LNCAP (cell line): ENCODE measurements around the gene BRME1.

Source experiments
- CTCF ChIP-seq: fragments of 450-650 bp; IDR thresholded peaks from 2 replicates; pipeline ENCODE4 v1.5.1; 2017; ENCODE audit warnings: mild to moderate bottlenecking

BRME1 gene

DNA sequence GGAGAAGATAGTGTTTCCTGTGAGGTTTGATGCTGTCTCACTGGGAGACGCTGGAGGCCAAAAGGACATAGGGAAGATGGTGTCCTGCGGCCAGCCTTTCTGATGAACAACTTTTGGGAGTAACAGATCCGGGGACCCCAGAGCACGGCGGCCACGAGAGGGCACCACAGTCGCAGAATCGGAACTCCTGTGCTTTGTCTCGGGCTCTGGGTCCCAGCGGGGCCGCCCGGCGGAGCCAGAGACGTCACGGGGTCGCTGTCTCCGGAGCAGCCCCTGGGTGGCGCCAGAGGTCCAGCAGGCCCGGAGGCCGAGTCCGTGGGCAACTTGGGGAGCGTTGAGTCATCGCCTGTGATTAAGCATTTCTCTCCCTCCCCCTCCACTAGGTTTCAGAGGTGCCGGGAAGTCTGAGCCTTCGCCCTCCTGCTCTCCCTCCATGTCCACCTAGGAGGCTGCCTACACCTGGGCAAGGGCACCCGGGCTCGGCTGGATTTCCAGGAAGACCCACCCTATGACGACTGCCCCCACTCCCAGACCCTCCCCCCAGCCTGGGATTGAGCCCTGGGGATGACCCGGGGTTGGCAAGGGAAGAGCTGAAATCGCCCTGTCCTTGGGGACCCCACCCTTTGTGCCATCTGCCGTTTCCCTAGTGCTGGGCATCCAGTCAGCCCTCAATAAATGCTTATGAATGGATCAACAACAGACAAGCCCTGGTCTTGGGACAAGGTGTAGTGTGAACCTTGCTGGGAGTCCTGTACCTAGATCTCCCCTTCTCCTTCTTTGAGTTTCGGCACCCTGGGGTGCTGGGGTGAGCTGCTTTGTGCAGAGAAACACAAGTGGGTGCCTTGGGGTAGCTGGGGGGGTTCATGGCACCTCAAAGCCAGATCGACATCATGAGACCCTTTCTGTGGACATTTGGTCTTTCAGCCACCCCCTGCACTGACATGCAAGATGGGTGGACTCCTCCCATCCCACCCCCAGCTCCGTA lies 25.6 kb downstream of the BRME1 start:
- TF ChIP-seq CTCF, result peak; percentile 99

GRCh38 chr19:13877303-13877702 lies 28.6 kb downstream of the BRME1 start:
- no peak for TF ChIP-seq CTCF

DNA sequence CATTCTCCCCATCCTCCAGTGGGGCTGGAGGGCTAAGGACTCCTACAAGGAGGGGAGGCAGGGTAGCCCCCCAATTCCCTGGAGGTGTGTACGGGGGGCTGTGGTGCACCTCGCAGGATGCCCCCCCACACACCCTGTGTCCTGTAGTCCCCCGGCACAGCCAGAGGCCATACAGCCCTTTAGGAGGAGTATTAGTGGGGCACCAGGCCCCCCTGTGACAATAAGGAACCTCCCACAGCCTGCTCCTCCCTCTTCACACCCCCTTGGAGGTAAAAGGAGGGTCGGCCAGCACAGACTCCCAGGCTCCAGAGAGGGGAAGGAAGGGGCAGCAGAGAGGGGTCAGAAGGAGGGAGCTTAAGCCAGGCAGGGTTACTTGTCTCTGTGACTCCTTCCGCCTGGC lies 29.1 kb downstream of the BRME1 start, which contains the start of gene NANOS3:
NANOS3 (plus strand) TSS at position 301 of the 400 bp plus-strand sequence. CDS start 115 bp downstream, outside the sequence.
- no peak for TF ChIP-seq CTCF

DNA sequence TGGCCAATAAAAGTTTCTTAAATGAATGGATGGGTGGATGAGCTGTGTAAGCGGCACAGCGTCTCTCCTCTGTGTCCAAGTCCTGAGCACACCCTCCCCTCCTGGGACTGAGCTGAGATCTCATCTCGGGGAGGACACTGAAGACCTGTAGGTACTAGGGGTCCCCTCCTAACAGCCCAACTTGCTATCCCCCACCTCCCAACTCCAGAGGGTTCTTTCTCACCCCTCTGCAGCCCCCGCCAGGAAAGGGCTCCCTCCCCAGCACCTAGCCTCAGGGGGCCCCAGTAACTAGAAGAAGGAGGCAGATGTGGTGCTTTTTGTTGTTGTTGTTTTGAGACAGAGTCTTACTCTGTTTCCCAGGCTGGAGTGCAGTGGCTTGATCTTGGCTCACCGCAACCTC lies 30.1 kb downstream of the BRME1 start:
- no peak for TF ChIP-seq CTCF

DNA sequence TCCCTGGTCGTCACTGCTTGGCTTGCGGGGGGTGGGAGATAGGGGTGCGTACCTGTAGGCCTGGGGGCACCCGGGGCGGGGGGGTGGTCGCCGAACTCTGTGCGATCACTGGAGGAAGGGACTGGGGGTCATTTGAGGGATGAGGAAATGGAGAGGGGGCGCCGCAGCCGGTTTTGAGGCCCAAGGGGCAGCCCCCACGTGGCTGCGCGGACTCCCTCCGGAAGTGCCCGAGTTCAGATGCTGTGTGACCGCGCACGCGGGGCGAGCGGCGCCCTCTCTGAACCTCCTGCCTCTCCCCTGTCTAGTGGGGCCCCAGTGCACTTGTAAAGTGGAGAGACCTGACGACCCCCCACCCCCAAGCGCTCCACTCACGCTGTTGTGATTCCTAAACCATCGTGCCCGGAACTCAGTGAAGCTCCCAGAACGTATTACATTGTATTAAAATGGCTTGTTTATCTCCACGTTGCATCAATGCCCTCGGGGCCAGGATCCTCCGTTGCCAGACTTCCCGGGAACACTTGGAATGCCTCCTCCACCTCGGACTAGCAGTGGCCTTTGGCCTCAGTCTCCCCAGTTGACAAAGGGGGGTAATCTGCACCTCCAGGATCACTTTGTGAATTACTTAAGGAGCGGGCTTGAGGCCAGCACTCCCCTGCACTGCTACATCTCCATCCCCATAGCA lies 31.9 kb downstream of the BRME1 start:
- TF ChIP-seq CTCF, result no peak

DNA sequence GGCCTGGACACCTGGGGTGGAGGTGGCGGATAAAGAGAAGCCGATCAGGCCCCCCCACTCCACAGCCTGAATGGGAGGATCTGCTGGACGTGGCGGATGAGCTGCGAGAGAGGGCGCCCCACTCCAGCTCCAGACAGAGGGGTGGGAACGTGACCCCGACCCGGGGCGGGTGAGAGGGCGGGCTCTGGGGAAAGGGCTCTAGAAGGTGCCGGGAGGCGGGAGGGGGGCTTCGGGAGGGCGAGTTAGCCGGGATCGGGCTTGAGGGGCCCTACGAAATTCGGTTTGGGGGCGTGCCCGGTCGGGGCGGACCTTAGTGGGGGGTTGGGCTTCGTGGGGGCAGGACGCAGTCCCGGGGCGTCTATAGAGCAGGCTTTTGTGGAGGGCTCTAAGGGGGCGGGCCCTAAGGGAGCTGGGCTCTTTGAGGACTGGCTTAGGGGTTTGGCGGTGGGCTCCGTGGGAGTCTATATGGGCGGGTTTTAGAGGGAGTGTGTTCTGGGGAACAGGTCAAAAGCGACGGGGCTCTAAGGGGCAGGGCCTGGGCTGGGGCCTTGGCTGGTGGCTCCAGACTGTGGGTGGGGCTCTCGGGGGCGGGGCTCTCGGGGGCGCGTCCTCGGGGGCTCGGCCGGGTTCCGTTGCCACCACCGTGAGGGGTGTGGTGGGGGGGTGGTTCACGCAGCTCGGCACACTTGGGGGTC lies 33.1 kb downstream of the BRME1 start:
- no peak for TF ChIP-seq CTCF

DNA sequence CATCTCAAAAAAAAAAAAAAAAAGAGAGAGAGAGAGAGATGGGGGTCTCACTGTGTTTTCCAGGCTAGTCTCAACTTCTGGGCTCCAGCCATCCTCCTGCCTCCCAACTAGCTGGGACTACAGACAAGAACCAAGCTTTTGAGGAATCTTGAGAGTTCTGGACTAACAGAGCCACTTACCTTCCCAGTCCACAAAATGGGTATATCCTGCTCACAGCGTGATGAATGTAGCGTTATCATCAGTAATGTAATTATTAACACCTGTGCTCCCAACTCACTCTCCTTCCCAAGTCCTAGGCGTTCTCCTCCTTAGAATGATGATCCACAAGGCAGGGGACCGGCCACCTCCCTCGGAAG lies 33.6 kb downstream of the BRME1 start:
- no peak for TF ChIP-seq CTCF
